ENCODE measurements around the gene PPIC.
A peak's percentile ranks its signal among the peaks of the same experiment; 100 is the strongest.
"Not testable (repeated sequence)": the region's sequence is repeated elsewhere in the genome, so short reads cannot be mapped to it uniquely, and the experiment has no call there.

PPIC gene

DNA sequence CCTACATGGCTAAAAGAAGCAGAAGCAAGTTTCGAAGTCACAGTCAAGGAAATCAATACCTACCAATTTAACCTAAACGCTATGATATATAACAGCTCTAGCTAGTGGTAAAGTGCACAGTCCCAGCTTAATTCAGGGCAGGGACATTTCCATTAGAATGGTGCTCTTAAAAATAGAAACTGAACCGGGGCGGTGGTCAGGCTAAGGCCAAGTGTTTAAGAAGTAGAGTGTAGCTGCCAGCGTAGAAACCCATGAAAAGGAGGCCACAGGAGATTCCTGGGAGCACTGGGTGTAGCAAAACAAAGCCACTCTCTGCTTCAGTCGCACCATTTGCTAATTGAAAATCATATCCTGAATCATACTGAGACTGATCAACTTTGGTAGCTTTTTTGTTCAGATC lies 28.8 kb downstream of the PPIC start:
- no peak for DNase-seq (ENCODE audit: low spot score)

- no peak for DNase-seq (ENCODE audit: low spot score)
These were observed 29.3 kb downstream of the PPIC start for GRCh38 chr5:123007182-123007581.

GRCh38 chr5:123001808-123002207 lies 34.7 kb downstream of the PPIC start:
- no peak for DNase-seq (ENCODE audit: low spot score)

- DNase-seq (ENCODE audit: low spot score) = no peak
These were observed 35.8 kb downstream of the PPIC start for GRCh38 chr5:123000731-123001130.

- DNase-seq (ENCODE audit: low spot score) = peak; percentile 44
These were observed 36.5 kb downstream of the PPIC start for GRCh38 chr5:122999947-123000563.

- no peak for DNase-seq (ENCODE audit: low spot score)
These were observed 39.2 kb downstream of the PPIC start for GRCh38 chr5:122997294-122997693.

- peak; percentile 6 for DNase-seq (ENCODE audit: low spot score)
These were observed 40.4 kb downstream of the PPIC start for GRCh38 chr5:122996091-122996490.

DNA sequence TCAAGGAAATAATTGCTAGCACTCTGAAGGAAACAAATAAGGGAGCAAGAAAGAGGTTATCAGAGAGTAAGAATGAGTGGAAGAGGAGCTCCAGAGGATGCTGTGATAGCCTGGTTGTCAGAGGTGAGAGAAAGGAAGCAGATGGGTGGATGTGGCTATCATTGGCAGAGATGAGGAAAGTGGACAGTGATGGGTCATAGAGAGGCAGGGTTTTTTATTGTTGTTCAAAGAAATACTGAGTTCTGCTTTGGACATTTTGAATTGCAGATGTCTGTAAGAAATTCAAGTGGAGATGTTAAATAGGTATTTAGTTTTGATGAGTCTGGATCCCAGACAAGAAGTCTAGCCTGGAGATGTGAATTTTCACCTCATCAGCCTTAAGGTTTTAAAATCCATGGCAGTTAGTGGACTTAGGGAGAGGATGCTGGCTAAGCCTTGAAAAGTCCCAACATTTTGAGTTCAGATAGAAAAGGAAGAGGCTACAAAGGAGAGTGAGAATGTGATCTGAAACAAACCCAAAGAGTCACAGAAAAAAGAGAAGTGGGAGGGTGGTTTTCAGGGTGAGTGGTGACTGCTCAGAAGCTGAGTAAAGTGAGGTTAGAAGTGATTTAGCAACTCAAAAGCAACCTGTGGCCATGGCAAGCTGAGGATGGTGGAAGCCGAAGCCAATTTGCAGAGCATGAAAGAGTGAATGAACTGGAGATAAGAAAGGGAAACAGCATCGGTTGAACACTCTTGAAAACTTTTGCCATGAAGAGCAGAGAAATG lies 50.4 kb downstream of the PPIC start:
- DNase-seq (ENCODE audit: low spot score) = no peak

- DNase-seq (ENCODE audit: low spot score) = no peak
These were observed 51.4 kb downstream of the PPIC start for GRCh38 chr5:122985006-122985700.

DNA sequence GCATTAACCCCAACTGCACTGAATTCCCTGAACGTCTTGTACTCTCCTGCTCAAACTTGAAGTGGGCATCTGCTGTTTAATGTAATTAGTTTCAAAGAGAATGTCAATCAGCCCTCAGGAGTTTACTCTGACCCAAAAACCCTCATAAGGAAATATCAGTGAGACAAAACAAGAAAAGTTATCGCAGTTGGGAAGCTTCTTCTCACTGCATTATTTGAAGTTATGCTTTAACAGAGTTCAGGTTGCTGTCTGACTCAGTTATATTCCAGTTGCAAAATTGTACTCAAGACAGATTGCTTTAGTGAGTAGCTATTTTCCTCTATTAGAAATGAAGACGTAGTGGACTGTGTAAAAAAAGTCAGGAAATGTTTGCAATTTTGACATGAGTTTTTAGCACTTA lies 52.1 kb downstream of the PPIC start:
- DNase-seq (ENCODE audit: low spot score) = no peak

- no peak for DNase-seq (ENCODE audit: low spot score)
These were observed 54.1 kb downstream of the PPIC start for GRCh38 chr5:122982376-122982775.

DNA sequence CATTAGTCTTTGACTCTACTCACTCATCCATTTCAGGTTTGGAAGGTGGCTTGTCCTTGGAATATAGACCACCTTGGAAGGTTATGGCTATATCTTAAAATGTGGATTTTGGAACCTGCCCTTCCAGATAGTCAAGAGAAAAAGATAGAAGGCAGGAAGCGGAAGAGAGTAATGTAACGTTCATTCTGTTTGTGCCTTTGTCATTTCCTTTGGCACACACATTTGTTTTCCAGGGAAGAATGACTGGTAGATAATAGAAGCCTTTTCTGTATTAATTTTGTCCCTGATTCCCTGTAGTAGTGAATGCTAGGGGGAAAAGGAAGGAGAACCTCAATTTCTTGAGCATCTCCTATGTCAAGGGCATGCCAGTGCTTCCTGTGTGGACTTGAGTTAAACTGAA lies 54.7 kb downstream of the PPIC start:
- no peak for DNase-seq (ENCODE audit: low spot score)

DNA sequence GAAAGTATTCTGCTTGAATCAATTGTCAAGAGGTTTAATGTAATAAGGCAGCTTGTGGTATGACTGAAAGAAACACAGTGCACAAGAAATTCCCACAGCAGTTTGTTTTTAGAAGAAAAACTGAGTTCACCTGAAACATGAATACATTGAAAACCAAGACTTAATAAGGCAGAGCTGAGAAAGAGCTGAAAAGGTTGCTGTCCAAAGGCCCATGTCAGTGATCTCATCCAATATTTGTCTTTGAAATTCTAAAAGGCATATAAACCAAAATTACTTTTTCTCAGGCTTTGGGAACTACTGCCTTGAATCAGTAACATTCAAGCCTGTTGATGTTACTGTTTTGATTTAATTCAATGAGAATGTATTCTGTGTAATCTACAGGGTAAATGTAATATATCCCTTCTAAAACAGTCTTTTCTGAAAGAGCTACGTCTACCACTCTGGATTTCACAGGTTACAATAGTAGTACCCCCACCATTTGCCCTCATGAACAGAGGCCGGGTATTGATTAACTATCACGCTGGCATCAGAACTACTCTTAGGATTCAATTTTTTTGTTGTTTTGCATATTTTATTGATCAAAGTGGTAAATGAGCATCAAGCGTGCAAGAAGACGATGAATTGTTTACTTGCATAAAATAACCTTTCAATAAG lies 57.8 kb downstream of the PPIC start:
- no peak for DNase-seq (ENCODE audit: low spot score)

DNA sequence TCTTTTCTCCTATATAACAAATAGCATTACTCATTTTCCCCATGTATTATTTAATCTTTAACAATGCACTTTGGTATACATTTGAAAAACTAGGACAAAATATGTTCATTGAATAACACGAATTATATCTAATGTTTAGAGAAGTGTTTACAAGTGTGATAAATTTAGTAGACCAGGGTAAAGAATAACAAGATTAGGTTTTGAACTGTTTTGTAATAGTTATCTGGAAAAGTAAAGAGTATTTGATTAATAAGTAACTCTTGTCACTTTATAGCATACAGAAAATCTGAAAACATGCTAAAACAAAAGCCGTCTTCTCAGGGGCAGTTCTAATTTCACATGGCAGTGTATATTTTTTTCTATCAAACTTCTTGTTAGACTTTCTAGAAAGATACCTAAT lies 58.5 kb downstream of the PPIC start:
- no peak for DNase-seq (ENCODE audit: low spot score)

GRCh38 chr5:122977319-122977718 lies 59.2 kb downstream of the PPIC start:
- DNase-seq (ENCODE audit: low spot score) = no peak

- not testable (repeated sequence) for DNase-seq (ENCODE audit: low spot score)
These were observed 62.3 kb downstream of the PPIC start for GRCh38 chr5:122974251-122974650.

DNA sequence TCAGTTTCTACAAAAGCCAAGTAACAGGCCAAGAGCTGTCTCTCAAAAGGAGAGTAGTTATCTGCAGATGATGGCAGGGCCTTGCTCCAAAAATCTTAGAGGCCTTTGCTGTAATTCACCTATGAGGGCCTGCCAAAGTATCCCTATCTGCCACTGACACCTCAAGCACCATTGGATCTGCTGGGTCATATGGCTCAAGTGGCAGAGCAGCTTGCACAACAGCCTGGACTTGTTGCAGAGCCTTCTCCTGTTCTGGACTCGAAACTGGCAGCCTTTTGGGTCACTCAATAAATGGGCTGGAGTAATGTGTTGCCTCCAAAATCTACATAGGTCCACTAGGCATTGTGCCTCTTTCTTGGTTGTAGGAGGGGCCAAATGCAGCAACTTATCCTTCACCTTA lies 62.8 kb downstream of the PPIC start:
- DNase-seq (ENCODE audit: low spot score) = not testable (repeated sequence)

All from cerebellar cortex (tissue), 1 donor.